Endothelial cell of umbilical vein (primary cell): ENCODE measurements around the gene OR8B2.

Source experiments
- CTCF ChIP-seq, 2 donors: IDR thresholded peaks; 1 replicate in 1 of 2; 2 replicates in 1 of 2; pipeline ENCODE4 v1.5.1; 2011; ENCODE audit warnings: low read length in 2 of 2, mild to moderate bottlenecking in 2 of 2, moderate library complexity in 2 of 2, control low read depth in 1 of 2, inconsistent platforms in 1 of 2, low read depth in 1 of 2; ENCODE audit not compliant: insufficient read depth in 1 of 2; ENCODE audit errors: extremely low read depth in 1 of 2
- FOS ChIP-seq: IDR thresholded peaks from 2 replicates; pipeline ENCODE4 v1.6.1; 2011; ENCODE audit warnings: mild to moderate bottlenecking, low read length, moderate library complexity, borderline replicate concordance; ENCODE audit not compliant: insufficient read depth
- JUN ChIP-seq: IDR thresholded peaks from 2 replicates; pipeline ENCODE4 v1.6.1; 2011; ENCODE audit warnings: borderline replicate concordance, low read depth; ENCODE audit not compliant: insufficient read length, insufficient read depth
- POLR2A ChIP-seq: IDR thresholded peaks from 2 replicates; pipeline ENCODE4 v1.6.1; 2012; ENCODE audit warnings: low read depth, mild to moderate bottlenecking, control low read depth, low read length

- TF ChIP-seq POLR2A (no peak), JUN (no peak), CTCF (IDR thresholded peaks at IDR 0.05; ENCODE audit: extremely low read depth in 1 of 2, insufficient read depth in 1 of 2, low read depth in 1 of 2, low read length in 2 of 2) (no peak), FOS (no peak)
Measured at GRCh38 chr11:124344346-124344745, 40.0 kb downstream of the OR8B2 start.
